ENCODE results near the gene NSFL1C. TPM values are rescaled to one million over a fixed set of nuclear protein-coding genes. Genes with fewer than 3 reads are reported as not detected.

Gene NSFL1C
- total and polyA plus RNA-seq, 4 experiments from 2014 or later = 57.5 to 105 (median 71.6) TPM

DNA sequence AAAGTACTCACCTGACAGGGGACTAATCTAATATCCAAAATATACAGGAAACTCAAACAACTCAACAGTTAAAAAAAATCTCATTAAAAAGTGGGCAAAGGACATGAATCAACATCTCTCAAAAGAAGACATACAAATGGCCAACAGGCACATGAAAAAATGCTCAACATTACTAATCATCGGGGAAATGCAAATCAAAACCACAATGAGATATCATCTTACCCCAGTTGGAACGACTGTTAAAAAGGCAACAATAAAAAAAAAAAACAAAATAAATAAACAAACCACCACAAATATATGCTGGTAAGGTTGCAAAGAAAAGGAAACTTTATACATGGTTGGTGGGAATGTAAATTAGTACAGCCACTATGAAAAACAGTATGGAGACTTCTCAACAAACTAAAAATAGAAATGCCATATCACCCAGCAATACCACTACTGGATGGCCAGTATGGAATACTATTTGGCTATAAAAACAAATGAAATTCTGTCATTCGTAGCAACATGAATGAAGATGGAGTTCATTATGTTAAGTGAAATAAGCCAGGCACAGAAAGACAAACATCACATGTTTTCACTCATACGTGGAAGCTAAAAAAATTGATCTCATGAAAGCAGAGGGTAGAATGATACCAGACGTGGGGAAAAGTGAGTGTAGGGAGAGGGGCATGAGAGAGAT, 17.9 kb upstream of the NSFL1C start:
- POLR2A ChIA-PET (ENCODE audit: partially characterized antibody) = no interaction called here
- DNase-seq = no peak
- Mint-ChIP-seq H3K36me3 (no peaks in the 10 kb centered on the region), H3K9me3 (peaks cover 0 to 3% (median 0%) of the 10 kb centered on the region in 8 donors), H3K27me3 (peaks cover 40 to 47% of the 10 kb centered on the region in 2 donors), H3K4me3 (no peak overlapping the region), H3K27ac (peak overlapping the region in 1 of 7 donors; percentile 87), H3K4me1 (no peaks in the 10 kb centered on the region)
- Histone ChIP-seq H3K4me3 (ENCODE audit: low read length in 2 of 2) (no peak overlapping the region), H3K4me1 (ENCODE audit: insufficient read depth, low read length) (no peaks in the 10 kb centered on the region), H3K9me3 (ENCODE audit: control insufficient read depth in 1 of 2, low read length in 2 of 2) (no peaks in the 10 kb centered on the region), H3K27ac (ENCODE audit: low read depth, low read length) (no peak overlapping the region), H3K36me3 (ENCODE audit: insufficient read depth, low read length) (no peaks in the 10 kb centered on the region), H3K27me3 (ENCODE audit: insufficient read depth, low read length) (peaks cover 4% of the 10 kb centered on the region)
- intact Hi-C loops (cut with micrococcal nuclease) = no loop called here
- CTCF ChIA-PET (ENCODE audit: partially characterized antibody) = no interaction called here

DNA sequence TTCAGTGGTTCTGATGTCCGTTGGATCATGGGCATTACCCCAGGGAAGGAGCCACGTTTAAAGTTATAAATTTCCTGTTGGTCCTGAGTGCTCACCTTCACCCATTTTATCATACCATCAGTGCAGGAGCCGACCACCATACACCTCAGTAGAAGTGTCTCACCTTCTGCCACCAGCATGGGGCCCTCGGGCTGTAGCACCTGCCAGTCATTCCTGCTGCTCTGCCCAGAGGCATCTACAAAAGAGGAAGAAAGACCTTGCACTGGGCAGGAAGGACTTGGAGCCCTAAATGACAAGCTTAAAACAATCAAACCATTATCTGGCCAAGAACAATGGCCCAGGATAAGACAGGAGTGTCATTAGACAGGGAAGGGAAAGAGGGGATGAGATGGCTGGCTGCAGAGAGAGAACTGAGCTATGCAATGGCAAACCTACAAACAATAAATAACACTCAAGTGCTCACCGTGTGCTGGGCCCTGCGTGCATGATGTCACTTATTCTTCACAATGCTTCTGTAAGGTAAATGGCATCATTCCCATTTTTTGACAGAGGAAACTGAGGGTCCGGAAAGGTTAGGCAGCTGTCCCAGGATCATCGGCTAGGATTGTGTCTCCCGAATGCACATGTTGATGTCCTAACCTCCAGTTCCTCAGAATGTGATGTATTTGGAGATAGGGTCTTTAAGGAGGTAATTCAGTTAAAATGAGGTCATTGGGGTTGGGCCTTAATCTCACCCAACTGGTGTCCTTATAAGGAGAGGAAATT, 13.4 kb upstream of the NSFL1C start:
- no peak overlapping the region for H3K4me3 Mint-ChIP-seq
- H3K36me3 Mint-ChIP-seq = no peaks in the 10 kb centered on the region
- DNase-seq = no peak
- H3K27ac Mint-ChIP-seq = no peak overlapping the region
- H3K27me3 Mint-ChIP-seq = peaks cover 33 to 34% of the 10 kb centered on the region in 2 donors
- intact Hi-C loops (cut with micrococcal nuclease) = no loop called here
- H3K27ac ChIP-seq (ENCODE audit: low read depth, low read length) = no peak overlapping the region
- H3K4me1 ChIP-seq (ENCODE audit: insufficient read depth, low read length) = no peaks in the 10 kb centered on the region
- no peak overlapping the region for H3K4me3 ChIP-seq (ENCODE audit: low read length in 2 of 2)
- ChIA-PET CTCF (ENCODE audit: partially characterized antibody) (interaction anchor here (1.0 kb wide), 1 partner anchor 297 kb away, joined by 3 read pairs; no protein-coding TSS in a partner anchor), POLR2A (ENCODE audit: partially characterized antibody) (no interaction called here)
- H3K9me3 Mint-ChIP-seq = peaks cover 0 to 3% (median 0%) of the 10 kb centered on the region in 8 donors
- H3K36me3 ChIP-seq (ENCODE audit: insufficient read depth, low read length) = no peaks in the 10 kb centered on the region
- H3K4me1 Mint-ChIP-seq = no peaks in the 10 kb centered on the region
- peaks cover 4% of the 10 kb centered on the region for H3K27me3 ChIP-seq (ENCODE audit: insufficient read depth, low read length)
- no peaks in the 10 kb centered on the region for H3K9me3 ChIP-seq (ENCODE audit: control insufficient read depth in 1 of 2, low read length in 2 of 2)

- Histone ChIP-seq H3K9me3 (ENCODE audit: control insufficient read depth in 1 of 2, low read length in 2 of 2) (no peaks in the 10 kb centered on the region), H3K27me3 (ENCODE audit: insufficient read depth, low read length) (peaks cover 4% of the 10 kb centered on the region), H3K27ac (ENCODE audit: low read depth, low read length) (no peak overlapping the region), H3K36me3 (ENCODE audit: insufficient read depth, low read length) (no peaks in the 10 kb centered on the region), H3K4me1 (ENCODE audit: insufficient read depth, low read length) (no peaks in the 10 kb centered on the region), H3K4me3 (ENCODE audit: low read length in 2 of 2) (no peak overlapping the region)
- Mint-ChIP-seq H3K27ac (no peak overlapping the region), H3K36me3 (no peaks in the 10 kb centered on the region), H3K4me3 (no peak overlapping the region), H3K4me1 (no peaks in the 10 kb centered on the region), H3K27me3 (peaks cover 19 to 21% of the 10 kb centered on the region in 2 donors), H3K9me3 (no peaks in the 10 kb centered on the region)
- no peak for DNase-seq
- ChIA-PET POLR2A (ENCODE audit: partially characterized antibody) (no interaction called here), CTCF (ENCODE audit: partially characterized antibody) (no interaction called here)
- intact Hi-C loops (cut with micrococcal nuclease) = no loop called here
These were observed 11.9 kb upstream of the NSFL1C start for GRCh38 chr20:1478566-1478965.

- CTCF ChIA-PET (ENCODE audit: partially characterized antibody) = no interaction called here
- H3K4me3 Mint-ChIP-seq = no peak overlapping the region
- H3K27me3 Mint-ChIP-seq = peaks cover 16 to 17% of the 10 kb centered on the region in 2 donors
These were observed 11.3 kb upstream of the NSFL1C start for GRCh38 chr20:1477896-1478490.

DNA sequence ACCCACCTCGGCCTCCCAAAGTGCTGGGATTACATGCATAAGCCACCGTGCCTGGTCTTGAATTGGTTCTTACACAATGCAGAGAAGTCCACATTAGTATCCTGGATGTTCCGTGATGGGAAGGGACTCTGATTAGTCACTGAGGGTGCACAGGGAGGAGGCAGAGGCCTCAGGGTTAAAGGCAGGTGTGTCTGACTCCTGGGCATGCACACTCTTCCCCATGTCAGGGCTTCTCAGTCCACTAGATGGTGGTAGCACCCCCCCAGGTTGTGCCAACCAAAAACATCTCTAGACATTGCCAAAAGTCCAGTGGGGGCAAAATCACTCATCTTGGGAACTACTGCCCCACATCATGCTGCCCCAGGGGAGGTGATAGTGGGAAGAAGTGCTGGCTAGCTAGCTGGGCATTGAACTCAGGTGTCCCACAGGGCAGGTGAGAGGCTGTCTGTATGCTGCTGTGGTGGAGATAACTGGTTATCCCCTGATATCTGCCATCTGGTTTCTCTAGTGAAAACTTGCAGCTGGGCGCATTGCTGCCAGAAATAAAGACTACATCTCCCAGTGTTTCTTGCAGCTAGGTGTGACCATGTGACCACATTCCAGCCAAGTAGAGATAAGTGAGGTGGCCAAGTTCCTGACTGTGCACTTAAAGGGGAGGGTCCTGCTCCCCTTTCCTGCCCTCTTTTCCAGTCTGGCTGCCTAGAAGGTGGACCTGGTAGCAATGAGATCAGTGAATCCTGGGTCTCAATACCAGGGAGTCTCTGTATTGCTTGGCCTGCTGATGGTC, 8.4 kb upstream of the NSFL1C start:
- no peak overlapping the region for H3K4me3 ChIP-seq (ENCODE audit: low read length in 2 of 2)
- Mint-ChIP-seq H3K27me3 (peaks cover 7 to 14% of the 10 kb centered on the region in 2 donors), H3K9me3 (no peaks in the 10 kb centered on the region), H3K27ac (no peak overlapping the region), H3K4me1 (no peaks in the 10 kb centered on the region), H3K4me3 (no peak overlapping the region), H3K36me3 (no peaks in the 10 kb centered on the region)
- DNase-seq = no peak
- H3K9me3 ChIP-seq (ENCODE audit: control insufficient read depth in 1 of 2, low read length in 2 of 2) = no peaks in the 10 kb centered on the region
- no peaks in the 10 kb centered on the region for H3K27me3 ChIP-seq (ENCODE audit: insufficient read depth, low read length)
- POLR2A ChIA-PET (ENCODE audit: partially characterized antibody) = no interaction called here
- CTCF ChIA-PET (ENCODE audit: partially characterized antibody) = interaction anchor here (1.0 kb wide), 1 partner anchor 29 kb away, joined by 3 read pairs; no protein-coding TSS in a partner anchor
- no peak overlapping the region for H3K27ac ChIP-seq (ENCODE audit: low read depth, low read length)
- intact Hi-C loops (cut with micrococcal nuclease) = no loop called here
- H3K36me3 ChIP-seq (ENCODE audit: insufficient read depth, low read length) = no peaks in the 10 kb centered on the region
- no peaks in the 10 kb centered on the region for H3K4me1 ChIP-seq (ENCODE audit: insufficient read depth, low read length)

More at GRCh38 chr20:1477896-1478490, 11.3 kb upstream of the NSFL1C start:
- Mint-ChIP-seq H3K9me3 (no peaks in the 10 kb centered on the region), H3K36me3 (no peaks in the 10 kb centered on the region), H3K4me1 (no peaks in the 10 kb centered on the region), H3K27ac (no peak overlapping the region)
- Histone ChIP-seq H3K27me3 (ENCODE audit: insufficient read depth, low read length) (peaks cover 4% of the 10 kb centered on the region), H3K36me3 (ENCODE audit: insufficient read depth, low read length) (no peaks in the 10 kb centered on the region), H3K4me3 (ENCODE audit: low read length in 2 of 2) (no peak overlapping the region), H3K27ac (ENCODE audit: low read depth, low read length) (no peak overlapping the region), H3K9me3 (ENCODE audit: control insufficient read depth in 1 of 2, low read length in 2 of 2) (no peaks in the 10 kb centered on the region), H3K4me1 (ENCODE audit: insufficient read depth, low read length) (no peaks in the 10 kb centered on the region)
- intact Hi-C loops (cut with micrococcal nuclease) = no loop called here
- no peak for DNase-seq
- POLR2A ChIA-PET (ENCODE audit: partially characterized antibody) = no interaction called here

DNA sequence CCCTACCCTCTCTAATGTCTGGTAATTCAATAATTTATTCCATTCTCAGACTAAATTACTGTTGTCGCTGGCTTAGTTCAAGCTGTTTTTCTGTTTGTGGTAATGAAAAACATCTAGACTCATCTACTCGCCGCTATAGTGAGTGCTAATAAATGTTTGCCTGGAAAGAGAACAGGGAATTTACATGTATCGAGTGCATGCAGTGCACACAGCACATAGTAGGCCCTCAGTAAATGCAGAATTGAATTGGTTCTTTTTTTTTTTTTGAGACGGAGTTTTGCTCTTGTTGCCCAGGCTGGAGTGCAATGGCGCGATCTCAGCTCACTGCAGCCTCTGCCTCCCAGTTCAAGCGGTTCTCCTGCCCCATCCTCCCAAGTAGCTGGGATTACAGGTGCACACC, 7.7 kb upstream of the NSFL1C start:
- DNase-seq = no peak
- H3K4me3 Mint-ChIP-seq = no peak overlapping the region
- no peaks in the 10 kb centered on the region for H3K4me1 ChIP-seq (ENCODE audit: insufficient read depth, low read length)

More for the DNA sequence above, 7.7 kb upstream of the NSFL1C start:
- H3K27me3 ChIP-seq (ENCODE audit: insufficient read depth, low read length) = no peaks in the 10 kb centered on the region
- no peaks in the 10 kb centered on the region for H3K9me3 Mint-ChIP-seq
- H3K27ac ChIP-seq (ENCODE audit: low read depth, low read length) = no peak overlapping the region
- no peaks in the 10 kb centered on the region for H3K36me3 Mint-ChIP-seq
- ChIA-PET POLR2A (ENCODE audit: partially characterized antibody) (no interaction called here), CTCF (ENCODE audit: partially characterized antibody) (interaction anchor here (1.4 to 1.5 kb wide), 2 partner anchors 29 to 303 kb away, joined by 4 to 5 read pairs; no protein-coding TSS in a partner anchor)
- no peaks in the 10 kb centered on the region for H3K4me1 Mint-ChIP-seq
- no peaks in the 10 kb centered on the region for H3K9me3 ChIP-seq (ENCODE audit: control insufficient read depth in 1 of 2, low read length in 2 of 2)
- H3K36me3 ChIP-seq (ENCODE audit: insufficient read depth, low read length) = no peaks in the 10 kb centered on the region
- H3K4me3 ChIP-seq (ENCODE audit: low read length in 2 of 2) = no peak overlapping the region
- H3K27me3 Mint-ChIP-seq = peaks cover 7 to 14% of the 10 kb centered on the region in 2 donors
- intact Hi-C loops (cut with micrococcal nuclease) = no loop called here
- H3K27ac Mint-ChIP-seq = no peak overlapping the region
